Adrenal gland (tissue), 12 donors: ENCODE data around the gene PAQR5. TPM values are rescaled to one million over a fixed set of nuclear protein-coding genes. Genes with fewer than 3 reads are reported as not detected.
"Not testable (repeated sequence)": the region's sequence is repeated elsewhere in the genome, so short reads cannot be mapped to it uniquely, and the experiment has no call there.

Experiments used
- DNase-seq, 7 donors: peaks; one replicate each; pipeline ENCODE4 v3.0.0-alpha.2; 2019 to 2020
- H3K27ac ChIP-seq, 5 donors: fragments of 200-600 bp; sonication (generic) in 4 of 5; 1 replicate in 3 of 5; 2 replicates in 2 of 5; pipeline versions ENCODE4 v1.5.1 to v1.8.0; 2016 to 2020; ENCODE audit warnings: mild to moderate bottlenecking in 1 of 5
- H3K27me3 ChIP-seq: fragments of 200-600 bp; 2 replicates; pipeline ENCODE4 v1.8.0; 2021
- H3K36me3 ChIP-seq, 2 donors: fragments of 200-600 bp; replicated peaks in 1 of 2; 1 replicate in 1 of 2; 2 replicates in 1 of 2; pipeline versions ENCODE4 v1.5.1 to v1.8.0; 2018 to 2022
- H3K4me1 ChIP-seq, 2 donors: fragments of 200-600 bp; replicated peaks in 1 of 2; 1 replicate in 1 of 2; 2 replicates in 1 of 2; pipeline versions ENCODE4 v1.5.1 to v1.8.0; 2018 to 2021
- H3K4me3 ChIP-seq, 4 donors: fragments of 200-600 bp; sonication (generic) in 3 of 4; one replicate each; pipeline ENCODE4 v1.5.1; 2016 to 2018
- H3K9me3 ChIP-seq, 3 donors: fragments of 200-600 bp; sonication (generic) in 1 of 3; replicated peaks in 1 of 3; 1 replicate in 2 of 3; 2 replicates in 1 of 3; pipeline versions ENCODE4 v1.5.1 to v1.8.0; 2016 to 2021
- CTCF ChIP-seq, 6 experiments: fragments of 450-650 bp in 4 of 6; fragments of 200-600 bp in 2 of 6; sonication (generic) in 1 of 6; IDR thresholded peaks; 1 replicate in 5 of 6; 2 replicates in 1 of 6; pipeline versions ENCODE4 v1.5.1 to v1.8.0; 2016 to 2021; ENCODE audit warnings: antibody characterized with exemption in 6 of 6, mild to moderate bottlenecking in 2 of 6, moderate library complexity in 1 of 6
- POLR2A ChIP-seq, 2 donors: fragments of 450-650 bp; IDR thresholded peaks; one replicate each; pipeline ENCODE4 v1.6.1; 2017; ENCODE audit warnings: antibody characterized with exemption in 2 of 2, mild to moderate bottlenecking in 2 of 2, moderate library complexity in 1 of 2
- WGBS, 4 donors: extraction: QIAGEN DNeasy Blood & Tissue Kit in 2 of 4; methylation state at CpG; one replicate each; pipeline versions ENCODE4 v1.1.5 to v1.1.7; 2013 to 2017; 5-methylcytosine and 5-hydroxymethylcytosine counted together
- intact Hi-C, 2 donors: fragments of 100-400 bp; cut with DNase I; formaldehyde crosslinking; loops; one replicate each; pipeline versions ENCODE4 v1.14.1 to v1.15.0; 2022 to 2023
- polyA plus RNA-seq, 3 donors: library from polyadenylated mRNA; stranded (reverse); fragments of 200-250 nt in 2 of 3; fragments of 350-450 nt in 1 of 3; fragmentation: Illumina TruSeq in 1 of 3; extraction: RNeasy Lipid Tissue Mini Kit (QIAGEN cat#74804) in 1 of 3; gene quantifications; one replicate each; pipeline ENCODE4 v1.2.3, GENCODE V29; 2013 to 2014
- total RNA-seq, 9 donors: library from RNA; depleted of rRNA in 4 of 9; stranded (reverse); fragments of >200 nt in 4 of 9; fragments of 120-200 nt in 1 of 9; fragmentation: NEBNext Ultra II Directional in 1 of 9; extraction: Animal tissue kit (Norgen Biotek cat#: 25700) in 1 of 9; gene quantifications; one replicate each; pipeline versions ENCODE4 v1.1.0 to v1.2.4, GENCODE V29; 2013 to 2023
- donor health status: healthy with polysubstance abuse.
- donor health status: Bipolar disorder and iron deficiency.
- donor health status: DM: yes; HTN: yes; CAD: no.
- donor health status: DM: no; HTN: no; CAD: no.
- donor health status: DM: no; HTN: no; CAD: no.
- donor health status: DM: yes; HTN: yes; CAD: no.

The PAQR5 gene
- total and polyA plus RNA-seq, 12 donors = 11.7 to 78.2 (median 39.7) TPM

- Histone ChIP-seq H3K4me1 (peaks cover 0 to 3% of the 10 kb centered on the region in 2 donors), H3K27ac (no peak overlapping the region), H3K9me3 (no peaks in the 10 kb centered on the region), H3K36me3 (no peaks in the 10 kb centered on the region), H3K27me3 (no peaks in the 10 kb centered on the region), H3K4me3 (no peak overlapping the region)
- TF ChIP-seq CTCF (IDR thresholded peaks at IDR 0.05) (no peak), POLR2A (IDR thresholded peaks at IDR 0.05) (no peak)
- DNase-seq = no peak
- intact Hi-C loops = no loop called here
- WGBS, 4 donors = 89 to 97% (median 94%) methylated on average over 2 of the region's 2 CpGs
These were observed 148.2 kb downstream of the PAQR5 start for GRCh38 chr15:69446953-69447352.

- H3K4me3 ChIP-seq, intact Hi-C loops, H3K27ac ChIP-seq, H3K36me3 ChIP-seq, DNase-seq, H3K27me3 ChIP-seq, H3K9me3 ChIP-seq: not testable (repeated sequence)
- peaks cover 10 to 20% of the 10 kb centered on the region in 2 donors for H3K4me1 ChIP-seq
- WGBS, 4 donors = 97 to 100% (median 99%) methylated on average over 2 to 4 of the region's 4 CpGs
These were observed 151.5 kb downstream of the PAQR5 start for GRCh38 chr15:69450221-69450620.

- Histone ChIP-seq H3K27ac (peak overlapping the region in 1 of 5 donors; percentile 96), H3K9me3 (no peaks in the 10 kb centered on the region), H3K36me3 (peaks cover 0 to 14% of the 10 kb centered on the region in 2 donors), H3K4me1 (peaks cover 12 to 26% of the 10 kb centered on the region in 2 donors), H3K27me3 (no peaks in the 10 kb centered on the region), H3K4me3 (no peak overlapping the region)
- TF ChIP-seq CTCF (IDR thresholded peaks at IDR 0.05) = no peak
- TF ChIP-seq POLR2A (IDR thresholded peaks at IDR 0.05) = no peak
- intact Hi-C loops = no loop called here
- WGBS, 4 donors = 81 to 88% (median 87%) methylated on average over 12 of the region's 12 CpGs
- no peak for DNase-seq
These were observed 152.4 kb downstream of the PAQR5 start for GRCh38 chr15:69450968-69451695.

- WGBS, 4 donors = 12 to 20% (median 16%) methylated on average over 15 to 32 of the region's 32 CpGs
- Histone ChIP-seq H3K9me3 (no peaks in the 10 kb centered on the region), H3K27me3 (no peaks in the 10 kb centered on the region), H3K36me3 (peaks cover 0 to 24% of the 10 kb centered on the region in 2 donors), H3K4me1 (peaks cover 12 to 26% of the 10 kb centered on the region in 2 donors), H3K27ac (peak overlapping the region; percentile 81 to 97 (median 93)), H3K4me3 (peak overlapping the region in 2 of 4 donors; percentile 82 to 90)
- peak in 1 of 7 donors; percentile 40 for DNase-seq
- intact Hi-C loops = no loop called here
- TF ChIP-seq POLR2A (IDR thresholded peaks at IDR 0.05) (peak in 1 of 2 donors; percentile 89), CTCF (IDR thresholded peaks at IDR 0.05) (peak in 1 of 6 experiments; percentile 3)
These were observed 153.4 kb downstream of the PAQR5 start for GRCh38 chr15:69451951-69452691.
